Activated CD8-positive, alpha-beta memory T cell treated with anti-CD3 and anti-CD28 coated beads, Interleukin-2, amount 50 U/mL, for 1 hour (primary cell): ENCODE data around the gene KMT2D.

ENCODE experiments used
- DNase-seq: peaks from one replicate; pipeline ENCODE4 v3.0.0-alpha.2; 2020; ENCODE audit errors: extremely low read depth

Gene KMT2D

GRCh38 chr12:49019443-49020324 lies 40.9 kb downstream of the KMT2D start:
- no peak for DNase-seq

GRCh38 chr12:49019120-49019430 lies 41.5 kb downstream of the KMT2D start:
- DNase-seq = no peak

DNA sequence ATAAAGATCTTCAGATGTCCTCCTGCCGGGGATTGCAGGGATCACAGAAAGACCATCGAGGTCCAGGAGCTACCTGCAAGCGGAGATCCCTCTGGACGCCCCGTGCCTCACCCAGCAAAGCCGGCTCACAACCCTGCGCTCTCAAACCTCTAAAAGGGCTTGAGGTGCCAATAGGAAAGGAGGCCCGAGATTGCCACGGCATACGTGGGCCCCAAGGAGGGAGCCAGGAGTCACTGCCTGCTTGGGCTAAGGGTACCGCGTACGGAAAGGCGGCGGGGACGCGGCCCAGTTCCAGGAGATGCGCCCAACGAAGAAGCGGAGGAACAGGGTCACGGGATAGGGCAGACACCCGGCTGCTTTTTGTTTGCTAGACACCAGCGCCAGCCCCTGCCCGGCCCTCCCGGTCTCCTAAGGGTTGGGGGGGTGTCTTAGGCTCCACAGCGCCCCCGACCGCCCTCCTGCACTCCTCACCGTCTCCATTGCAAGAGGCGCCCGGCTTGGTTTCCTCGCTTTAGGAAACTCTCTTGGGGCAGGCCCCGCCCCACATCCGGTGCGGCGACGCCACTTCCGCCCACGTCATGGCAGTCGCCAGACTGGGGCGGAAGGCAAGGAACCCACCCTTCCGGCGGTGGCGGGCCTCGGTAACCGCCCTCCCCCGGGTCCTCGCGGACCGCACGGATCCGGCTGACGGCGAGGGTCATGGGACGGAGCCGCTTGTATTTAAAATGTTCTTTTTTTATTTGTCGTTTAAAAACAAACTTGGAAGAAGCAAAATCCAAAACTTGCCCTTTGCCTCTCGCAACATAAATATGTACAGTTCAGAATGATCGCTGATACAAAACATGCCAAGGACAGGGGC lies 42.1 kb downstream of the KMT2D start, which contains the start of gene PRKAG1:
Gene PRKAG1 (minus strand): TSS at position 516 of the 859 bp plus-strand sequence. CDS start 36 bp downstream, at position 480.
- DNase-seq = peak; percentile 93

- DNase-seq = no peak
These were observed 42.7 kb downstream of the KMT2D start for GRCh38 chr12:49017891-49018260.

- DNase-seq = no peak
These were observed 45.4 kb downstream of the KMT2D start for GRCh38 chr12:49015196-49015595.

DNA sequence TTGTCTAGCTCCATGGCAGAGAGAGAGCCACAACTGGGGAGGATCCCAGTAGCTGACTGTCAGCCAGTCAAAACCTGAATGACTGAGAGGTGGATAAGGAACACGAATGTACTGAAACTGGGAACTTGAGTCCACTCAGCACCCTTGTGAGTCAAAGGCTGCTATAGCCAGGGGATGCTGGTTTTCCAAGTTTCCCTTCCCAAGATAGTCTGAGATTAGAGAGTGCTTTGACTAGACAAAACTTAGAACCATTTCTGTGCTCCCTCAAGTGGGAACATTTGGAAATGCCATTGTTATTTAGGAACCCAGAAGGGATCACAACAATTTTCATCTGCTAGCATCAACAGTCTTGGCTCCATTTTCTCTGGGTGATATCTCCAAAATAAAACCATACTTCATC lies 46.0 kb downstream of the KMT2D start:
- DNase-seq = no peak

DNA sequence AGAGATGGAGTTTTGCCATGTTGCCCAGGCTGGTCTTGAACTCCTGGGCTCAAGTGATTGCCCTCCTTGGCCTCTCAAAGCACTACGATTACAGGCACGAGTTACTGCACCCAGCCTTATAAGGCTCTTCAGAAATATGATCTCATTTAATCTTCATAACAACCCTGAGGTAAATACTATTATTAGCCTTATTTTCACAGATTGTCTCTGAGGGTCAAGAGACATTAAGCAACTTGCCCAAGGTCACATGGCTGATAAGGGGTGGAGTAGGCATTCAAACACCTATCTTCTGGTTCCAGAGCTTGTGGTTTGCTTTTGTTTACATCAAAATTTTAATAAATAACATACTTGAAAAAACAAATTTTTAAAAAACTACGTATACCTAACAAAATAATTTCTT lies 47.2 kb downstream of the KMT2D start:
- no peak for DNase-seq

DNA sequence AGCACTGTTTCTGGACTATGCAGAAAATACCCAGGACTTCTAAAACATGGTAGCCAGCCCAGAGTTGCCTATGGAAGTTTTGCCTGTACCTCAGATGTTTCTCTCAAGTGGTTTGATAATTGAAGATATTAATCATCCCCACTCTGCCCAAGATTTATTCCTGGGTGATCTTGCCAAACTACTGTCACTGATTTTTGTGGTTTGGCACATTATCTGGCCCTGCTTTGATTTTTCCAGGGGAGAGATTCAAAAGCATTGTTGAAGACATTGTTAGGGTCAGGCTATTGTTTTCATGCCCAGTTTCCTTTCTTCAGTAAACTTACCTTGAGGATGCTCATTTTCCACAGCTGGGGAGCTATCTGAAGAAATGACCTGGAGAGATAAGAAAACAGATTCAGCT lies 47.9 kb downstream of the KMT2D start:
- no peak for DNase-seq
